H1 (cell line): ENCODE data around the gene KCNQ1. TPM values are rescaled to one million over a fixed set of nuclear protein-coding genes. Genes with fewer than 3 reads are reported as not detected.

Source experiments
- CTCF ChIA-PET: fragments of 300-600 bp; sonication (Branson Sonifier 250); formaldehyde crosslinking; loops from one replicate; lab custom pipeline; 2021; ENCODE audit not compliant: partially characterized antibody; lab: Charles Lee
- POLR2A ChIA-PET: fragments of 300-600 bp; sonication (Branson Sonifier 250); formaldehyde crosslinking; loops from one replicate; lab custom pipeline; 2021; ENCODE audit warnings: inconsistent platforms; ENCODE audit not compliant: partially characterized antibody; lab: Charles Lee
- DNase-seq, 2 experiments: peaks; one replicate each; pipeline versions ENCODE4 v3.0.0 to v3.0.0-alpha.2; 2010 to 2022; ENCODE audit warnings: low spot score in 2 of 2, low read depth in 1 of 2, mixed read lengths in 1 of 2
- FAIRE-seq: peaks from 2 replicates; lab custom pipeline; 2011; peaks lifted over from hg19 to GRCh38; lab: Jason Lieb, UNC
- H2AFZ ChIP-seq: 2 replicates; pipeline ENCODE4 v1.8.1; 2012; ENCODE audit warnings: low read length, inconsistent platforms
- H2AK5ac ChIP-seq: 2 replicates; pipeline ENCODE4 v1.6.1; 2013; ENCODE audit warnings: low read depth, low read length
- H2BK120ac ChIP-seq: replicated peaks from 2 replicates; pipeline ENCODE3; 2013; ENCODE audit warnings: low read depth, low read length, inconsistent platforms
- H2BK12ac ChIP-seq: 2 replicates; pipeline ENCODE4 v1.6.1; 2013; ENCODE audit warnings: low read depth, low read length
- H2BK15ac ChIP-seq: 2 replicates; pipeline ENCODE4 v1.6.1; 2013; ENCODE audit warnings: low read length
- H2BK20ac ChIP-seq: 2 replicates; pipeline ENCODE4 v1.6.1; 2013; ENCODE audit warnings: low read length
- H2BK5ac ChIP-seq: 2 replicates; pipeline ENCODE4 v1.6.1; 2013; ENCODE audit warnings: low read depth, low read length
- H3K14ac ChIP-seq: 2 replicates; pipeline ENCODE4 v1.6.1; 2013; ENCODE audit warnings: inconsistent platforms; ENCODE audit not compliant: insufficient read length
- H3K18ac ChIP-seq: 2 replicates; pipeline ENCODE4 v1.6.1; 2013; ENCODE audit warnings: low read length; ENCODE audit errors: extremely low read depth
- H3K23ac ChIP-seq: 2 replicates; pipeline ENCODE4 v1.6.1; 2013; ENCODE audit warnings: inconsistent platforms; ENCODE audit not compliant: insufficient read length
- H3K23me2 ChIP-seq: 2 replicates; pipeline ENCODE4 v1.6.1; 2013; ENCODE audit warnings: low read depth, low read length
- H3K27ac ChIP-seq: 2 replicates; pipeline ENCODE4 v1.6.1; 2011; ENCODE audit warnings: low read depth, low read length, inconsistent platforms
- H3K27me3 ChIP-seq, 4 experiments: replicated peaks in 1 of 4; 1 replicate in 1 of 4; 2 replicates in 3 of 4; pipeline versions ENCODE4 v1.6.1 to v1.8.1; 2011 to 2013; ENCODE audit warnings: low read length in 3 of 4, mild to moderate bottlenecking in 3 of 4, inconsistent platforms in 2 of 4, mixed read lengths in 2 of 4, moderate library complexity in 1 of 4; ENCODE audit not compliant: control insufficient read depth in 3 of 4, insufficient read depth in 3 of 4; ENCODE audit errors: extremely low read depth in 1 of 4
- H3K36me3 ChIP-seq, 4 experiments: 2 replicates each; pipeline versions ENCODE4 v1.6.1 to v1.8.1; 2011 to 2013; ENCODE audit warnings: mild to moderate bottlenecking in 4 of 4, low read length in 3 of 4, moderate library complexity in 2 of 4, control low read depth in 1 of 4, inconsistent platforms in 1 of 4; ENCODE audit not compliant: insufficient read depth in 4 of 4, control insufficient read depth in 2 of 4
- H3K4ac ChIP-seq: replicated peaks from 2 replicates; pipeline ENCODE3; 2013; ENCODE audit warnings: low read length, low read depth, mixed read lengths, inconsistent platforms; ENCODE audit not compliant: insufficient read length
- H3K4me1 ChIP-seq, 4 experiments: replicated peaks in 1 of 4; 1 replicate in 1 of 4; 2 replicates in 3 of 4; pipeline versions ENCODE4 v1.6.1 to v1.8.1; 2011 to 2013; ENCODE audit warnings: low read length in 3 of 4, inconsistent platforms in 2 of 4, mixed read lengths in 1 of 4; ENCODE audit not compliant: insufficient read depth in 4 of 4, control insufficient read depth in 3 of 4
- H3K4me2 ChIP-seq, 2 experiments: 2 replicates each; pipeline versions ENCODE4 v1.6.1 to v1.8.1; 2011 to 2013; ENCODE audit warnings: low read depth in 2 of 2, low read length in 2 of 2, control low read depth in 1 of 2, inconsistent platforms in 1 of 2, mild to moderate bottlenecking in 1 of 2; ENCODE audit not compliant: insufficient read depth in 1 of 2
- H3K4me3 ChIP-seq, 4 experiments: fragments of 200-600, 300-600 bp in 1 of 4; sonication (generic), shearing (Covaris generic), sonication (Bioruptor Twin) in 1 of 4; 2 replicates each; pipeline versions ENCODE4 v1.5.1 to v1.8.1; 2011 to 2016; ENCODE audit warnings: low read length in 4 of 4, low read depth in 3 of 4, control low read depth in 2 of 4, inconsistent platforms in 2 of 4, mild to moderate bottlenecking in 2 of 4, mixed read lengths in 1 of 4, moderate library complexity in 1 of 4; ENCODE audit not compliant: insufficient read depth in 2 of 4; ENCODE audit errors: extremely low read depth in 1 of 4
- H3K56ac ChIP-seq: replicated peaks from 2 replicates; pipeline ENCODE3; 2013; ENCODE audit warnings: low read depth, mild to moderate bottlenecking, mixed read lengths, low read length, inconsistent platforms; ENCODE audit not compliant: insufficient read length
- H3K79me1 ChIP-seq: 2 replicates; pipeline ENCODE4 v1.6.1; 2013; ENCODE audit warnings: low read depth, low read length, control low read depth
- H3K79me2 ChIP-seq, 2 experiments: 2 replicates each; pipeline versions ENCODE4 v1.6.1 to v1.8.1; 2012 to 2013; ENCODE audit warnings: low read length in 2 of 2, mild to moderate bottlenecking in 2 of 2, inconsistent platforms in 1 of 2; ENCODE audit not compliant: insufficient read depth in 2 of 2, control insufficient read depth in 1 of 2
- H3K9ac ChIP-seq, 4 experiments: replicated peaks in 1 of 4; 1 replicate in 1 of 4; 2 replicates in 3 of 4; pipeline versions ENCODE4 v1.6.1 to v1.8.1; 2011 to 2013; ENCODE audit warnings: low read depth in 3 of 4, low read length in 3 of 4, control low read depth in 2 of 4, mild to moderate bottlenecking in 2 of 4, moderate library complexity in 2 of 4, inconsistent platforms in 1 of 4; ENCODE audit errors: extremely low read depth in 1 of 4
- H3K9me3 ChIP-seq, 2 experiments: 2 replicates each; pipeline versions ENCODE4 v1.6.1 to v1.8.1; 2012 to 2013; ENCODE audit warnings: mild to moderate bottlenecking in 2 of 2, moderate library complexity in 2 of 2, control low read depth in 1 of 2, inconsistent platforms in 1 of 2, low read depth in 1 of 2, low read length in 1 of 2, mixed read lengths in 1 of 2; ENCODE audit not compliant: insufficient read depth in 2 of 2
- H4K20me1 ChIP-seq, 2 experiments: replicated peaks in 1 of 2; 2 replicates each; pipeline versions ENCODE3 to v1.8.1; 2011 to 2013; ENCODE audit warnings: inconsistent platforms in 2 of 2, low read length in 2 of 2, mild to moderate bottlenecking in 1 of 2; ENCODE audit not compliant: insufficient read depth in 2 of 2, control insufficient read depth in 1 of 2
- H4K5ac ChIP-seq: 2 replicates; pipeline ENCODE4 v1.6.1; 2013; ENCODE audit warnings: low read length, low read depth, mixed read lengths, inconsistent platforms; ENCODE audit not compliant: insufficient read length
- H4K8ac ChIP-seq: 2 replicates; pipeline ENCODE4 v1.8.0; 2013; ENCODE audit warnings: mild to moderate bottlenecking, moderate library complexity, low read length, inconsistent platforms; ENCODE audit not compliant: insufficient read depth; ENCODE audit errors: extremely low read depth
- H4K91ac ChIP-seq: replicated peaks from 2 replicates; pipeline ENCODE3; 2013; ENCODE audit warnings: low read length, mixed read lengths, inconsistent platforms; ENCODE audit not compliant: insufficient read length
- CTBP2 ChIP-seq: IDR thresholded peaks from 2 replicates; pipeline ENCODE4 v1.7.0; 2011; ENCODE audit warnings: borderline replicate concordance, mild to moderate bottlenecking, moderate library complexity, mixed read lengths, low read length; ENCODE audit not compliant: insufficient read depth, insufficient read length
- MAFK ChIP-seq: IDR thresholded peaks from 2 replicates; pipeline ENCODE4 v1.6.1; 2012; ENCODE audit warnings: low read depth, mild to moderate bottlenecking, improper control_type of control experiment, low read length
- RFX5 ChIP-seq: IDR thresholded peaks from 2 replicates; pipeline ENCODE4 v1.6.1; 2011; ENCODE audit warnings: low read depth, low read length, improper control_type of control experiment, borderline replicate concordance
- RNF2 ChIP-seq: fragments of 200-900, 300-1000 bp; sonication (generic); IDR thresholded peaks from 2 replicates; pipeline ENCODE4 v1.7.1; 2016; ENCODE audit warnings: borderline replicate concordance, low read depth, mild to moderate bottlenecking, antibody characterized with exemption, low read length; ENCODE audit not compliant: poor library complexity, severe bottlenecking; ENCODE audit errors: missing control alignments
- WGBS, 2 experiments: shearing (Covaris generic) in 1 of 2; methylation state at CpG; one replicate each; pipeline versions ENCODE4 v1.1.6 to v1.1.7; 2013 to 2015; ENCODE audit warnings: low lambda C conversion rate in 2 of 2, mixed read lengths in 2 of 2, inconsistent platforms in 1 of 2, low coverage in 1 of 2, missing lambda C conversion rate in 1 of 2; ENCODE audit not compliant: insufficient replicate concordance in 2 of 2, insufficient coverage in 1 of 2, insufficient read length in 1 of 2; ENCODE audit errors: extremely low coverage in 1 of 2, missing lambda C conversion rate in 1 of 2; 5-methylcytosine and 5-hydroxymethylcytosine counted together
- polyA plus RNA-seq, 7 experiments: library from polyadenylated mRNA; depleted of rRNA in 3 of 7; stranded (reverse) in 5 of 7; unstranded in 2 of 7; fragments of >200 nt in 5 of 7; fragments of 200-250 nt in 2 of 7; gene quantifications; 1 replicate in 5 of 7; 2 replicates in 1 of 7; 4 replicates in 1 of 7; pipeline versions ENCODE4 v1.2.1 to v1.2.3, GENCODE V29; 2011 to 2013; ENCODE audit warnings: missing spikeins in 2 of 7, mixed read lengths in 2 of 7
- total RNA-seq: library from RNA; stranded (reverse); fragmentation: NEBNext Ultra II Directional; extraction: Animal tissue kit (Norgen Biotek cat#: 25700); gene quantifications from 2 replicates; pipeline ENCODE4 v1.2.1, GENCODE V29; 2021

KCNQ1 gene
- total and polyA plus RNA-seq, 2 of the 8 experiments (the other 6 are each of a cell fraction or from before 2014, with no cell fraction given): 1.9 to 2.0 TPM

- Histone ChIP-seq H3K9ac (no peak overlapping the region), H3K4me2 (no peak overlapping the region), H2BK120ac (no peak overlapping the region), H2BK15ac (no peak overlapping the region), H4K20me1 (peaks cover 16 to 33% of the 10 kb centered on the region in 2 experiments), H4K5ac (no peak overlapping the region), H2BK12ac (no peak overlapping the region), H3K56ac (no peak overlapping the region), H2BK20ac (no peak overlapping the region), H3K36me3 (peaks cover 0 to 4% (median 2%) of the 10 kb centered on the region in 4 experiments; a peak in 2 of 8 replicates), H3K79me1 (peaks cover 4% of the 10 kb centered on the region; the same call in 1 of the 2 replicates), H2AFZ (no peak overlapping the region), H3K4me3 (no peak overlapping the region), H3K23ac (no peak overlapping the region), H4K8ac (no peak overlapping the region), H3K18ac (no peak overlapping the region), H3K27me3 (peaks cover 0 to 11% (median 0%) of the 10 kb centered on the region in 4 experiments; a peak in 4 of 7 replicates), H2BK5ac (no peak overlapping the region), H3K4me1 (peaks cover 0 to 7% (median 0%) of the 10 kb centered on the region in 4 experiments; a peak in 2 of 7 replicates), H3K23me2 (no peaks in the 10 kb centered on the region), H3K79me2 (peaks cover 0 to 8% of the 10 kb centered on the region in 2 experiments; a peak in 2 of 4 replicates), H4K91ac (no peak overlapping the region), H2AK5ac (no peak overlapping the region), H3K14ac (no peak overlapping the region), H3K27ac (no peak overlapping the region), H3K4ac (no peak overlapping the region), H3K9me3 (no peaks in the 10 kb centered on the region)
- CTCF ChIA-PET: interaction anchor here (0.8 to 1.8 kb wide), 3 partner anchors 18 to 138 kb away, joined by 3 to 5 read pairs (median 3); no protein-coding TSS in a partner anchor
- POLR2A ChIA-PET: no interaction called here
- WGBS, 2 experiments: 95% methylated on average over 3 of the region's 3 CpGs; no CpG with 5 or more reads in 1 of the 2 experiments
- DNase-seq: peak in 1 of 2 experiments; percentile 17
- FAIRE-seq: no peak
- no peak for TF ChIP-seq RNF2
- no peak for TF ChIP-seq RFX5
- no peak for TF ChIP-seq MAFK
- TF ChIP-seq CTBP2: no peak
These were observed 226.9 kb downstream of the KCNQ1 start for GRCh38 chr11:2671748-2672147.
